ENCODE results near the gene GPR171.

DNA sequence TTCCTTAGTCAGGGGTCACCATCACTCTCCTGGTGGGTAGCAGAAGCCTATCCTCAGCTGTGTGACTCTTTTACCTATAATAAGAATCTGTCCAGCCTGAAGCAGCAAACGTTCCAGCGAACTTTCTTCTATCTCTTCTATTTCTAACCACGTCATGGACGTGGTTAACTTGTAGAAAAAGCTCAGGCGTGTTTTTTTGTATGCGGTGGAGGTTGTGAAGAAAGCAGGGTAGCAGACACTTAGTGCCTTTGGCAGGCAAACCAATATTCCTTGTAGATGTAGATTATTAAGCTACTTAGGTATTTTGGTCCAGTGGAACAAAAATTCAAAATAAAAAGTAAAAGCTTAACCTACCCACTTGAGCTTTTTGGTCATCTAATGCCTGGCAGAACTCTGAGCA, 31.8 kb upstream of the GPR171 start:
- TF ChIP-seq, protein P1, sequence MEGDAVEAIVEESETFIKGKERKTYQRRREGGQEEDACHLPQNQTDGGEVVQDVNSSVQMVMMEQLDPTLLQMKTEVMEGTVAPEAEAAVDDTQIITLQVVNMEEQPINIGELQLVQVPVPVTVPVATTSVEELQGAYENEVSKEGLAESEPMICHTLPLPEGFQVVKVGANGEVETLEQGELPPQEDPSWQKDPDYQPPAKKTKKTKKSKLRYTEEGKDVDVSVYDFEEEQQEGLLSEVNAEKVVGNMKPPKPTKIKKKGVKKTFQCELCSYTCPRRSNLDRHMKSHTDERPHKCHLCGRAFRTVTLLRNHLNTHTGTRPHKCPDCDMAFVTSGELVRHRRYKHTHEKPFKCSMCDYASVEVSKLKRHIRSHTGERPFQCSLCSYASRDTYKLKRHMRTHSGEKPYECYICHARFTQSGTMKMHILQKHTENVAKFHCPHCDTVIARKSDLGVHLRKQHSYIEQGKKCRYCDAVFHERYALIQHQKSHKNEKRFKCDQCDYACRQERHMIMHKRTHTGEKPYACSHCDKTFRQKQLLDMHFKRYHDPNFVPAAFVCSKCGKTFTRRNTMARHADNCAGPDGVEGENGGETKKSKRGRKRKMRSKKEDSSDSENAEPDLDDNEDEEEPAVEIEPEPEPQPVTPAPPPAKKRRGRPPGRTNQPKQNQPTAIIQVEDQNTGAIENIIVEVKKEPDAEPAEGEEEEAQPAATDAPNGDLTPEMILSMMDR (IDR thresholded peaks at IDR 0.05), result no peak
- no peak for TF ChIP-seq REST (IDR thresholded peaks at IDR 0.05; ENCODE audit: insufficient read depth in 1 of 2, low read depth in 2 of 2, low read length in 1 of 2)
- no peak for TF ChIP-seq POLR2AphosphoS5 (IDR thresholded peaks at IDR 0.05; ENCODE audit: low read depth, low read length)
- no peak for TF ChIP-seq SIN3A (IDR thresholded peaks at IDR 0.05; ENCODE audit: borderline replicate concordance, insufficient read depth, low read depth, low read length)
